ENCODE results near the gene TBRG4. TPM values are rescaled to one million over a fixed set of nuclear protein-coding genes. Genes with fewer than 3 reads are reported as not detected.

TBRG4 gene
- total and polyA plus RNA-seq, 8 donors = 37.1 to 72.5 (median 45.7) TPM

DNA sequence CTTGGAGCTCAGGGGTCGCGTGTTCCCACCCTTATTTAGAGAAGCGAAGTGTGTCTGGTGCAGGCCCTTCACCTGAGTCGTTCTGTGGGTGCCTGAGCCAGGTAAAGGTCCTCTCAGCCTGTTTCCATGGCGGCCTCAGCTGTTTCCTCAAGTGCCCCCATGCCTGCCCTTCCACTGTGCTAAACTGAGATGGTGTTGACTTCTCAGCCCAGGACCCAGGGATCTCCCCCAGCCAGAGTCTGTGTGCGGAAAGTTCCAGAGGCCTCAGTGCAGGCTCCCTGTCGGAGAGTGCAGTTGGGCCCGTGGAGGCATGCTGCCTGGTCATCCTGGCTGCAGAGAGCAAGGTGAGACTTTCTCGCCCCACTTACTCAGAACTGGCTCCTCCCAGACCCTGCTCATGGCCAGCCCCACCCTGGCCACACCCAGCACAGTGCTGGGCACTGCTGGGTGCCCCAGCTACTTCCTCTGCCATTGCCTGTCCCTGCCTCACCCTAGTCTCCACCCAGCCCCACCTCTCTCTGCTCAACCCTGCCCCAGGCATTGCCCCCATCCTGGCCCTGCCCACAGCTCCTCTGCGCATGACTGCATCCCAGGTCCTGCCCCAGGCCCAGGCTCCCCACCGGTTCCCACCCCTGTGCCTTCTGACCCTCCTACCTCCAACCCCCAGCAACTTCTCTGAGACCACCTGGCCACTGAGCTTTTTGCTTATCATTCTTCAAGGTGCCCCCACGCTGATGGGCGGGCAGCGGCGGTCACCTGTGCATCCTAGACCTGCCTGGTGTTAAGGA, 43.1 kb downstream of the TBRG4 start:
- Histone ChIP-seq H3K4me3 (no peak overlapping the region), H3K27me3 (no peaks in the 10 kb centered on the region), H3K4me1 (peaks cover 0 to 16% of the 10 kb centered on the region in 2 donors), H3K36me3 (peaks cover 0 to 98% of the 10 kb centered on the region in 2 donors), H3K9me3 (no peaks in the 10 kb centered on the region), H3K27ac (no peak overlapping the region)
- intact Hi-C loops (cut with DNase I) = no loop called here
- DNase-seq = peak in 1 of 4 donors; percentile 19
- TF ChIP-seq, protein P1, sequence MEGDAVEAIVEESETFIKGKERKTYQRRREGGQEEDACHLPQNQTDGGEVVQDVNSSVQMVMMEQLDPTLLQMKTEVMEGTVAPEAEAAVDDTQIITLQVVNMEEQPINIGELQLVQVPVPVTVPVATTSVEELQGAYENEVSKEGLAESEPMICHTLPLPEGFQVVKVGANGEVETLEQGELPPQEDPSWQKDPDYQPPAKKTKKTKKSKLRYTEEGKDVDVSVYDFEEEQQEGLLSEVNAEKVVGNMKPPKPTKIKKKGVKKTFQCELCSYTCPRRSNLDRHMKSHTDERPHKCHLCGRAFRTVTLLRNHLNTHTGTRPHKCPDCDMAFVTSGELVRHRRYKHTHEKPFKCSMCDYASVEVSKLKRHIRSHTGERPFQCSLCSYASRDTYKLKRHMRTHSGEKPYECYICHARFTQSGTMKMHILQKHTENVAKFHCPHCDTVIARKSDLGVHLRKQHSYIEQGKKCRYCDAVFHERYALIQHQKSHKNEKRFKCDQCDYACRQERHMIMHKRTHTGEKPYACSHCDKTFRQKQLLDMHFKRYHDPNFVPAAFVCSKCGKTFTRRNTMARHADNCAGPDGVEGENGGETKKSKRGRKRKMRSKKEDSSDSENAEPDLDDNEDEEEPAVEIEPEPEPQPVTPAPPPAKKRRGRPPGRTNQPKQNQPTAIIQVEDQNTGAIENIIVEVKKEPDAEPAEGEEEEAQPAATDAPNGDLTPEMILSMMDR (IDR thresholded peaks at IDR 0.05) = no peak
- ATAC-seq = no peak

DNA sequence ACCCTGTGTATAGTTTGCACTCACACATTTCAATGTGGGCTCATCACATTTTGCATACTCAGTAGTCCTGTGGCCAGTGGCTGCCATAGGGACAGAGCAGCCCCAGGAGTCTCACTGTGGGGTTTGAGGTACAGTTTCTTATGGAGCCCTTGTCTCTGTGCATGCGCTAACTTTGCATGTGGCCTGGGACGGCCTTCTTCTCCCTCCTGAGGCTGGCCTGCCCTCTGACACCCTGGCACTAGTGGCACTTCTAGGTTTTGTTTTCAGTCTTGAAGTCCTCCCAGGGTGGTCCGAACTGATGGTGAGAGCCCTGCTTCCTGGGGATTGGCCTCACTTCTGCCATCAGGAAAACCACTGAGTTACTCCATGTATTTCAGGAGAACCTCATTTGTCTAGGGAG, 43.9 kb downstream of the TBRG4 start:
- intact Hi-C loops (cut with DNase I) = no loop called here
- peaks cover 0 to 24% of the 10 kb centered on the region in 2 donors for H3K4me1 ChIP-seq
- DNase-seq (peak in 1 of 4 donors; percentile 12), ATAC-seq (no peak)
- peaks cover 0 to 94% of the 10 kb centered on the region in 2 donors for H3K36me3 ChIP-seq
- no peak overlapping the region for H3K27ac ChIP-seq
- H3K4me3 ChIP-seq = no peak overlapping the region
- H3K27me3 ChIP-seq = no peaks in the 10 kb centered on the region
- H3K9me3 ChIP-seq = no peaks in the 10 kb centered on the region
- TF ChIP-seq, protein P1 (IDR thresholded peaks at IDR 0.05) = no peak

DNA sequence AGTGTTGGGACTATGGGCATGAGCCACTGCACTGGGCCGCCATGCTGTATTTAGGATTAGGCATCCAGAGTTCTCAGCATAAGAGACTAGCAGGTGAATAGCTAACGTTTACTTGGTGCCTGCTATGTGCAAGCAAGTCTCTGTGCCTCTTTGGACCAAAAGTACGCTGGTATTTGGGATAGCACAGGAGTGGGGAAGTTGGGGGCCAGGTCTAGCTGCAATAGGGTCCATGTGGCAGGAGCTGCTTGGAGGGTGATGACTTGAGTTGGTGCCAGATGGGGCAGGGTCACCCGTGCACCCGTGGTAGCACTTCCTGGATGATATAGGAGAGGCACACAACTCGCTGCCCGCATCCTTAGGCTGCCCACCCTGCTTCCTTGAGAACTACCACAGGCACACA, 45.1 kb downstream of the TBRG4 start:
- peaks cover 0 to 16% of the 10 kb centered on the region in 2 donors for H3K4me1 ChIP-seq
- H3K4me3 ChIP-seq = no peak overlapping the region
- intact Hi-C loops (cut with DNase I) = no loop called here
- DNase-seq (peak in 1 of 4 donors; percentile 10), ATAC-seq (no peak)
- no peak overlapping the region for H3K27ac ChIP-seq
- H3K9me3 ChIP-seq = no peaks in the 10 kb centered on the region
- H3K27me3 ChIP-seq = no peaks in the 10 kb centered on the region
- H3K36me3 ChIP-seq = peaks cover 0 to 87% of the 10 kb centered on the region in 2 donors
- TF ChIP-seq, protein P1 (IDR thresholded peaks at IDR 0.05) = no peak

DNA sequence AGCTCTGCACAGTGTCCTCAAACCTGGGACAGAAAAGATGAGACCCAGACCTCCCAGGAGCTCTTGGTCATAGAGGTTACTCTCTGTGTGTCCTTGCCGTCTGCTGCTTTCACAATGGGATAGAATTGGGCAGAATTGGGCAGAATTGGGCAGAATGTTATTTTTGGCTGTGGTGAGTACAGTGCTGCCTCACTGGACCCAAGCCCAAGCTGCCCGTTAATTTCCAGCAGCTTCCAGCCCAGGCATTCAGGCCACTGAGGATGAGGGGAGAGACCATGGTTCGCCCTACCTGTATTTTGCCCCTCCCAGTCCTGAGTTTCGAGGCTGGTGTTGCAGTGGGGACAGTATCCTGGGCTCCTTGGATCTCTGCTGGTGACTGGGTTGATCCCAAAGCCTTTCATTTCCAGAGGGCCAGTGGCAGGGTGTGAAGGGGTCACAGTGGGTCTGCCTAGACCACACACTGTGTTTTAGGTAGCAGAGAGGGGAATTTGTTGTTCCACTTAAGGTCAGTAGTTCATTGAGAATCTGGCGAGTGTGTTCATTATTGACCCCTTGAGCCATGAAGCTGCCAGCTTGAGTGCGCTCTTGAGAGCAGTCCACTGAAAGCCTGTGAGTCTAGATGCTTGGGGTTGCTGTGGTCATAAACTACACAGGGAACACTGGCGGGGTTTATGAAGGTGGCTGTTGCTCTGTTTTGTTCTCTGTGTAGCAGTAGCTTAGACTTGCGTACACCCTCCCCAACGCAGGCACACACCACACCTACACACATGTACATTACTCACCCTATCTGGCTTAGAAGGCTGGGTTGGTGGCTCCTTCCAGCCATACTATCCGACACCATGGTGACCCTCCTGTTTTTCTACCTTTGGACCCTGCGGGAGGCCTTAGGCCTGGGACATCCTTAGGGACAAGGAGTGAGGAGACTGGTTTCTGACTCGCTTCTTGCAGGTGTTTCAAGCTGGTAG, 46.2 kb downstream of the TBRG4 start:
- intact Hi-C loops (cut with DNase I) = no loop called here
- TF ChIP-seq, protein P1 (IDR thresholded peaks at IDR 0.05) = no peak
- peaks cover 0 to 76% of the 10 kb centered on the region in 2 donors for H3K36me3 ChIP-seq

More for the DNA sequence above, 46.2 kb downstream of the TBRG4 start:
- no peaks in the 10 kb centered on the region for H3K27me3 ChIP-seq
- H3K4me1 ChIP-seq = peaks cover 0 to 16% of the 10 kb centered on the region in 2 donors
- no peaks in the 10 kb centered on the region for H3K9me3 ChIP-seq
- no peak overlapping the region for H3K27ac ChIP-seq
- ATAC-seq (no peak), DNase-seq (peak in 1 of 4 donors; percentile 23)
- no peak overlapping the region for H3K4me3 ChIP-seq
